GM12873 (cell line): ENCODE measurements around the gene WBP1L.

Source experiments
- TF ChIP-seq, protein P1 (sequence below): IDR thresholded peaks from 2 replicates; pipeline ENCODE4 v1.5.1; 2012; ENCODE audit warnings: low read depth, mild to moderate bottlenecking, moderate library complexity, low read length, control low read depth; ENCODE audit not compliant: insufficient read depth; ENCODE audit errors: missing control alignments

The WBP1L gene

GRCh38 chr10:102743588-102744373 is at the start of gene WBP1L:
WBP1L (plus strand) TSS chr10:102743948; CDS start chr10:102744054, 106 bp downstream.
- TF ChIP-seq, protein P1, sequence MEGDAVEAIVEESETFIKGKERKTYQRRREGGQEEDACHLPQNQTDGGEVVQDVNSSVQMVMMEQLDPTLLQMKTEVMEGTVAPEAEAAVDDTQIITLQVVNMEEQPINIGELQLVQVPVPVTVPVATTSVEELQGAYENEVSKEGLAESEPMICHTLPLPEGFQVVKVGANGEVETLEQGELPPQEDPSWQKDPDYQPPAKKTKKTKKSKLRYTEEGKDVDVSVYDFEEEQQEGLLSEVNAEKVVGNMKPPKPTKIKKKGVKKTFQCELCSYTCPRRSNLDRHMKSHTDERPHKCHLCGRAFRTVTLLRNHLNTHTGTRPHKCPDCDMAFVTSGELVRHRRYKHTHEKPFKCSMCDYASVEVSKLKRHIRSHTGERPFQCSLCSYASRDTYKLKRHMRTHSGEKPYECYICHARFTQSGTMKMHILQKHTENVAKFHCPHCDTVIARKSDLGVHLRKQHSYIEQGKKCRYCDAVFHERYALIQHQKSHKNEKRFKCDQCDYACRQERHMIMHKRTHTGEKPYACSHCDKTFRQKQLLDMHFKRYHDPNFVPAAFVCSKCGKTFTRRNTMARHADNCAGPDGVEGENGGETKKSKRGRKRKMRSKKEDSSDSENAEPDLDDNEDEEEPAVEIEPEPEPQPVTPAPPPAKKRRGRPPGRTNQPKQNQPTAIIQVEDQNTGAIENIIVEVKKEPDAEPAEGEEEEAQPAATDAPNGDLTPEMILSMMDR: peak; percentile 5

DNA sequence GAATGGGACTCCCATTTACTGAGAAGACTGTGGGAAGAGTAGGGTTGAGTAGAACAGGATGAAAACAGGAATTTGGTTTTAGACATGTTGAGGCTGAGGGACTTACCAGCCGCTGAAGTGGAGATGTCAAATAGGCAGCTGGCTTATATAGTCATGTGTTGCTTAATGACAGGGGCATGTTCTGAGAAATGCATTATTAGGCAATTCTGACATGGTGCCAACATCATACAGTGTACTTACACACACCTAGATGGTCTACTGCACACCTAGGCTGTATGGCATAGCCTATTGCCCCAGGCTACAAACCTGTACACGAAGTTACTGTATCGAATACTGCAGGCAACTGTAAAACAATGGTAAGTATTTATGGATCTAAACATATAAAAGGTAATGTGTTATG is 47.0 kb upstream of the WBP1L start:
- TF ChIP-seq, protein P1: no peak

DNA sequence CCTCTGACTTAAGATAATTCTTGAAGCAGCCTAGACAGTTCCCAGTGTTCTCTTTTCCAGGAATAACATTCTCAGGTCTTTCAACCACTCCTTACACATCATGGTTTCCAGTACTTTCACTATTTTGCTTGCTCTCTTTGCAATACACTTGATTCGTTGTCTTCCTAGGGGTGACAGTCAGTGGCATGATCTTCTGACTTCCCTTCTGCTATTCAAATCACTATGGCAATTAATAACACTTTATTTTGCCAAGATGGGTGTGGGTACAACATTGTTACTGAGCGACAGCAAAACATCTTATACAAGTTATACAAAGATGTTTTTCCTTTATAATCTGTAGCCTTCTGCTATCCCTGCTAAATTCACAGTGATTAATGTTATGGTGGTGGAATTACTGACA is 44.9 kb upstream of the WBP1L start:
- TF ChIP-seq, protein P1: no peak

GRCh38 chr10:102701272-102701671 is 42.5 kb upstream of the WBP1L start:
- TF ChIP-seq, protein P1: no peak

GRCh38 chr10:102701796-102702195 is 42.0 kb upstream of the WBP1L start:
- TF ChIP-seq, protein P1: no peak

GRCh38 chr10:102702742-102703141 is 41.0 kb upstream of the WBP1L start:
- TF ChIP-seq, protein P1: no peak

GRCh38 chr10:102704915-102705314 is 38.8 kb upstream of the WBP1L start:
- TF ChIP-seq, protein P1: no peak
